Measurements from ENCODE around the gene MACF1. TPM values are rescaled to one million over a fixed set of nuclear protein-coding genes. Genes with fewer than 3 reads are reported as not detected.
A peak's percentile ranks its signal among the peaks of the same experiment; 100 is the strongest.

Gene MACF1
- total RNA-seq, 1 donor from 2014 or later: 222 TPM

- Mint-ChIP-seq H3K9me3 (no peaks in the 10 kb centered on the region), H3K27ac (peak overlapping the region; percentile 57), H3K4me3 (no peak overlapping the region), H3K36me3 (peaks cover 41% of the 10 kb centered on the region), H3K4me1 (peaks cover 13% of the 10 kb centered on the region), H3K27me3 (ENCODE audit: insufficient read depth, low read depth) (no peaks in the 10 kb centered on the region)
- Histone ChIP-seq H3K4me1 (peaks cover 10% of the 10 kb centered on the region), H3K79me2 (ENCODE audit: low read depth) (peaks cover 28% of the 10 kb centered on the region), H3K9ac (no peak overlapping the region), H3F3A (ENCODE audit: low read depth) (peaks cover 4% of the 10 kb centered on the region), H3K9me3 (ENCODE audit: low read depth) (no peaks in the 10 kb centered on the region), H3K4me2 (no peak overlapping the region), H3K27ac (no peak overlapping the region), H3K27me3 (no peaks in the 10 kb centered on the region), H3K36me3 (peaks cover 11% of the 10 kb centered on the region), H2AFZ (replicated peaks) (no peak overlapping the region), H4K20me1 (ENCODE audit: low read depth) (peaks cover 10% of the 10 kb centered on the region), H3K4me3 (no peak overlapping the region)
- no peak for DNase-seq (ENCODE audit: low spot score)
- TF ChIP-seq EZH2 (IDR thresholded peaks at IDR 0.05) (no peak), CTCF (IDR thresholded peaks at IDR 0.05) (no peak), EZH2phosphoT487 (IDR thresholded peaks at IDR 0.05) (no peak)
These were observed 182.5 kb downstream of the MACF1 start for GRCh38 chr1:39386997-39387396.

GRCh38 chr1:39387452-39387851, 183.0 kb downstream of the MACF1 start:
- Histone ChIP-seq H3K27me3 (no peaks in the 10 kb centered on the region), H3K9me3 (ENCODE audit: low read depth) (no peaks in the 10 kb centered on the region), H3K36me3 (peaks cover 7% of the 10 kb centered on the region), H3K27ac (no peak overlapping the region), H2AFZ (replicated peaks) (no peak overlapping the region), H3K4me3 (no peak overlapping the region), H3F3A (ENCODE audit: low read depth) (peaks cover 4% of the 10 kb centered on the region), H4K20me1 (ENCODE audit: low read depth) (peaks cover 15% of the 10 kb centered on the region), H3K4me2 (no peak overlapping the region), H3K4me1 (peaks cover 13% of the 10 kb centered on the region), H3K9ac (no peak overlapping the region), H3K79me2 (ENCODE audit: low read depth) (peaks cover 32% of the 10 kb centered on the region)
- peaks cover 41% of the 10 kb centered on the region for H3K36me3 Mint-ChIP-seq
- H3K9me3 Mint-ChIP-seq: no peaks in the 10 kb centered on the region
- H3K27me3 Mint-ChIP-seq (ENCODE audit: insufficient read depth, low read depth): no peaks in the 10 kb centered on the region
- TF ChIP-seq CTCF (IDR thresholded peaks at IDR 0.05): peak; percentile 20
- TF ChIP-seq EZH2 (IDR thresholded peaks at IDR 0.05): no peak
- DNase-seq (ENCODE audit: low spot score): no peak
- peaks cover 18% of the 10 kb centered on the region for H3K4me1 Mint-ChIP-seq
- no peak overlapping the region for H3K4me3 Mint-ChIP-seq
- peak overlapping the region; percentile 17 for H3K27ac Mint-ChIP-seq

GRCh38 chr1:39391691-39392679, 187.5 kb downstream of the MACF1 start:
- no peak overlapping the region for H3K4me3 ChIP-seq
- peak overlapping the region; percentile 7 for H3K4me3 Mint-ChIP-seq

More at GRCh38 chr1:39391691-39392679, 187.5 kb downstream of the MACF1 start:
- peaks cover 28% of the 10 kb centered on the region for H3K4me1 ChIP-seq
- no peak overlapping the region for H2AFZ ChIP-seq (replicated peaks)
- H4K20me1 ChIP-seq (ENCODE audit: low read depth): peaks cover 47% of the 10 kb centered on the region
- no peaks in the 10 kb centered on the region for H3F3A ChIP-seq (ENCODE audit: low read depth)
- H3K36me3 ChIP-seq: peaks cover 6% of the 10 kb centered on the region
- Mint-ChIP-seq H3K27ac (peak overlapping the region; percentile 24), H3K4me1 (peaks cover 56% of the 10 kb centered on the region), H3K36me3 (peaks cover 25% of the 10 kb centered on the region), H3K9me3 (no peaks in the 10 kb centered on the region), H3K27me3 (ENCODE audit: insufficient read depth, low read depth) (no peaks in the 10 kb centered on the region)
- TF ChIP-seq EZH2 (IDR thresholded peaks at IDR 0.05): no peak
- TF ChIP-seq EZH2phosphoT487 (IDR thresholded peaks at IDR 0.05): no peak
- TF ChIP-seq CTCF (IDR thresholded peaks at IDR 0.05): no peak
- H3K27me3 ChIP-seq: no peaks in the 10 kb centered on the region
- no peak for DNase-seq (ENCODE audit: low spot score)
- H3K79me2 ChIP-seq (ENCODE audit: low read depth): peaks cover 76% of the 10 kb centered on the region
- no peak overlapping the region for H3K4me2 ChIP-seq
- no peak overlapping the region for H3K27ac ChIP-seq
- H3K9ac ChIP-seq: no peak overlapping the region
- no peaks in the 10 kb centered on the region for H3K9me3 ChIP-seq (ENCODE audit: low read depth)

Data from neural progenitor cell (in vitro differentiated cells).